ENCODE data around the gene SPTLC3. TPM values are rescaled to one million over a fixed set of nuclear protein-coding genes. Genes with fewer than 3 reads are reported as not detected.

The SPTLC3 gene
- total and polyA plus RNA-seq, 7 donors, result 0.92 to 8.4 (median 4.6) TPM

DNA sequence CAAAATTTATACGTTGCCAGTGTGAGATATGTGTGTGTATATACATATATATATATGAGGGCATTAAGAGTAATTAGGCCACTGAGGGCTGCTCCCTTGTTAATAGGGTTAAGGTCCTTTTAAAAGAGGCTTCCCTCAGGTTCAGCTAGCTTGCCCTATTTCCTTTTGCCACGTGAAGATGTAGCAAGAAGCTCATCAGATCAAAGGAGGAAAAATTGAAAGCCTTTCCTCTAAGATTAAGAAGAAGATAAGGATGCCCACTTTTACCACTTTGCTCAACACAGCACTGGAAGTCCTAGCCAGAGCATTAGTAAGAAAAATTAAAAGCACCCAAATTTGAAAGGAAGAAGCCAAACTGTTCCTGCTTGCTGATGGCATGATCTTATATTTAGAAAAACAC lies 179.1 kb downstream of the SPTLC3 start:
- Histone ChIP-seq H3K36me3 (no peaks in the 10 kb centered on the region), H3K4me1 (no peaks in the 10 kb centered on the region), H3K9me3 (no peaks in the 10 kb centered on the region), H3K4me3 (no peak overlapping the region), H3K27ac (no peak overlapping the region), H3K27me3 (no peaks in the 10 kb centered on the region)
- 49 to 56% methylated on average over 2 of the region's 2 CpGs for WGBS, 2 donors
- TF ChIP-seq POLR2AphosphoS5 (IDR thresholded peaks at IDR 0.05), result no peak
- no peak for DNase-seq
- intact Hi-C loops (cut with DNase I), result no loop called here

- TF ChIP-seq EP300 (IDR thresholded peaks at IDR 0.05) (no peak), POLR2A (IDR thresholded peaks at IDR 0.05) (no peak), POLR2AphosphoS5 (IDR thresholded peaks at IDR 0.05) (no peak), CTCF (IDR thresholded peaks at IDR 0.05) (no peak)
- Histone ChIP-seq H3K36me3 (no peaks in the 10 kb centered on the region), H3K27ac (no peak overlapping the region), H3K27me3 (no peaks in the 10 kb centered on the region), H3K4me3 (no peak overlapping the region), H3K4me1 (no peaks in the 10 kb centered on the region), H3K9me3 (no peaks in the 10 kb centered on the region)
- intact Hi-C loops (cut with DNase I), result loop anchor here (10.0 kb wide), 1 partner anchor 56 kb away; no protein-coding TSS in a partner anchor
- WGBS, 2 donors, result 89 to 90% methylated on average over 2 of the region's 2 CpGs
- DNase-seq, result no peak
These were observed 190.5 kb downstream of the SPTLC3 start for GRCh38 chr20:13199279-13199678.

DNA sequence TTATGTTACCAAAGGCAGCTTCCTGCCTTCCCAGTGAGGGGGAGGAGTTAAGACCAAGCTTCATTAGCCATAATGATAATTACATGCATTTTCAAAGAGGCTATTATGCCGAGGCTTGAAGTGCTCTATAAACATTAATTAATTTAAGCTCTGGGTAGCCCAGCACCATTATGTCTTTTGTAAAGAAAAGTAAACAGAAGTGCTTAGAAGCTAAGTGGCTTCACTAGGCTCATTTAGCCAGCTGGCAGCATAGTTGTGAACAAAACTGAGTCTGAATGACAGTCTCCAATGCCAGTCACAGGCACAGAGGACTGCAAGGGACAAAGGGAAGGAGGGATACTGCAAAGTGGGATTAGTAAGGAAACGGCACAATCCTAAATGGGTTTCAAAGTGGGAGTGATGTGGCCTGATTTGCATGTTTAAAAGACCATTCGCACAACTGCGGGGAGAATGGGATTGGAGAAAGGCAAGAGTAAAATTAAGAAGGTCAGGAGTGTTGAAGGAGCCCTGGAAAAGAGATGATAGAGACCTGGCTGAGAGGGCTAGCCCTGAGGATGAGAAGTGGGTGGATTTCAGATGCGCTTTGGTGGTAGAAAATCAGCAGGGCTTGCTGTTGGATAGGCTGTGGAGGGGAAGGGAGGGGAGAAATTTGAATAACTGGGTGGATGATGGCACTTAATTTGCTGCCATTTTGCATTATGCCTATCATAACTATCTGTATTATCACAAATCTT lies 192.2 kb downstream of the SPTLC3 start:
- H3K4me1 ChIP-seq, result no peaks in the 10 kb centered on the region
- no peak for DNase-seq
- H3K27ac ChIP-seq, result no peak overlapping the region
- H3K9me3 ChIP-seq, result no peaks in the 10 kb centered on the region
- 72 to 78% methylated on average over 5 of the region's 5 CpGs for WGBS, 2 donors
- no peak for TF ChIP-seq POLR2A (IDR thresholded peaks at IDR 0.05)
- TF ChIP-seq CTCF (IDR thresholded peaks at IDR 0.05), result no peak
- intact Hi-C loops (cut with DNase I), result no loop called here
- H3K36me3 ChIP-seq, result no peaks in the 10 kb centered on the region
- H3K4me3 ChIP-seq, result no peak overlapping the region
- no peaks in the 10 kb centered on the region for H3K27me3 ChIP-seq

DNA sequence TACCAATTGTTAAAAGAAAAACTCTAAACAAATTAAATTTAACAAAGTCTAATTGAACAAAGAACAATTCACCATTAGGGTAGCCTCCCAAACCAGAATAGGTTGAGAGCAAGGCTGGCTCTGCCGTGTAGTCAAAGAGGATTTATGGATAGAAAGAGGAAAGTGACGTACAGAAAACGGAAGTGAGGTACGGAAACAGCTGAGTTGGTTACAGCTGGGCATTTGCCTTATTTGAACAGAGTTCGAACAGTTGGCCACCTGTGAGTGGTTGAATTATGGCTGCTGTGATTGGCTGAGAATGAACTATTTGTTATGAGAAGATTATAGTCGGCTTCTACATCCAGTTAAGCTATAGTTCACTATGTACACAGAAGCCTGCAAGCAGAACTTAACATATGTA lies 193.8 kb downstream of the SPTLC3 start:
- Histone ChIP-seq H3K4me1 (no peaks in the 10 kb centered on the region), H3K27ac (no peak overlapping the region), H3K4me3 (no peak overlapping the region), H3K27me3 (no peaks in the 10 kb centered on the region), H3K36me3 (no peaks in the 10 kb centered on the region), H3K9me3 (no peaks in the 10 kb centered on the region)
- intact Hi-C loops (cut with DNase I), result no loop called here
- 34 to 50% methylated on average over 6 of the region's 6 CpGs for WGBS, 2 donors
- no peak for DNase-seq
- no peak for TF ChIP-seq POLR2AphosphoS5 (IDR thresholded peaks at IDR 0.05)
- no peak for TF ChIP-seq EP300 (IDR thresholded peaks at IDR 0.05)
- TF ChIP-seq POLR2A (IDR thresholded peaks at IDR 0.05), result no peak

- Histone ChIP-seq H3K4me3 (no peak overlapping the region), H3K27ac (no peak overlapping the region), H3K4me1 (no peaks in the 10 kb centered on the region), H3K36me3 (no peaks in the 10 kb centered on the region), H3K27me3 (no peaks in the 10 kb centered on the region), H3K9me3 (no peaks in the 10 kb centered on the region)
- DNase-seq, result no peak
- intact Hi-C loops (cut with DNase I), result no loop called here
- TF ChIP-seq EP300 (IDR thresholded peaks at IDR 0.05) (no peak), CTCF (IDR thresholded peaks at IDR 0.05) (no peak)
- 82 to 85% methylated on average over 4 of the region's 4 CpGs for WGBS, 2 donors
These were observed 196.7 kb downstream of the SPTLC3 start for GRCh38 chr20:13205425-13205824.

DNA sequence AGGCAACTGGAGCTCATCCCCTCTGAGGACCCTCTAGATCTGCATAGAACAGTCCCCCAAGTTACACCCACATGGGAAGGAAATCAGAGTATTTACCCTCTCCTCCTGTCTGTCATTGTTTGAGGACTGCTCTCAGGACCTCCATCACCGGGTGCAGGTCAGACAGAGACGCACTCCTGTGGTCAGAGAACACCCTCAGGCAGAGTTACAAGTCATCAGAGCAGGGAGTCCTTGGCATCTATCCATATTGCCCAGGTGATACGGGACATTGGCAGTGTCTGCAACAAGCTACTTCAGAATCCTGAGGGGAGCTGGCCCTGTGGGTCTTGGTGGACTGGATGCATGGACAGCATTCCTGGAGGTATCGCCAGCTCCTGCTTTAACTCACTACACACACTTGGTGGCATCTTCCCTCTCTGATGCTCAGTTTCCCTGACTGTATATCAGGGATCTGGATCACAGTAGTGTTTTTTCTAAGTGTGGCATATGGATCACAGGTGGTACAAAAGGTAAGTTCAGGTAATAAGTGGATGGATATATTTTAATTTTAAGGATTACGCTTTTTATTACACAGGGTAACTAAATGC lies 197.2 kb downstream of the SPTLC3 start:
- H3K36me3 ChIP-seq, result no peaks in the 10 kb centered on the region
- no peaks in the 10 kb centered on the region for H3K9me3 ChIP-seq
- no peak overlapping the region for H3K4me3 ChIP-seq
- no peaks in the 10 kb centered on the region for H3K4me1 ChIP-seq
- no peak overlapping the region for H3K27ac ChIP-seq
- TF ChIP-seq POLR2A (IDR thresholded peaks at IDR 0.05), result no peak
- TF ChIP-seq CTCF (IDR thresholded peaks at IDR 0.05), result no peak
- TF ChIP-seq EP300 (IDR thresholded peaks at IDR 0.05), result no peak
- TF ChIP-seq POLR2AphosphoS5 (IDR thresholded peaks at IDR 0.05), result no peak
- DNase-seq, result no peak
- intact Hi-C loops (cut with DNase I), result no loop called here
- WGBS, 2 donors, result 73 to 79% methylated on average over 5 of the region's 5 CpGs
- H3K27me3 ChIP-seq, result no peaks in the 10 kb centered on the region

Data from sigmoid colon (tissue), 7 donors.